Motor neuron (in vitro differentiated cells): ENCODE data around the gene NUDT14. TPM values are rescaled to one million over a fixed set of nuclear protein-coding genes. Genes with fewer than 3 reads are reported as not detected.

Experiments used
- ATAC-seq, 8 experiments: fragments of 200-7000 bp; cut with Tn5 transposase; replicated peaks in 6 of 8; 2 replicates each; pipeline ENCODE4 v1.8.0; 2021; ENCODE audit warnings: mild to moderate bottlenecking in 8 of 8, moderate library complexity in 8 of 8
- H3K27ac ChIP-seq, 2 donors: fragments of 250-450 bp; sonication (Bioruptor Pico); 2 replicates each; pipeline ENCODE4 v1.9.0; 2021; ENCODE audit warnings: antibody characterized with exemption in 2 of 2, mild to moderate bottlenecking in 2 of 2, moderate library complexity in 1 of 2
- H3K4me1 ChIP-seq, 2 donors: fragments of 250-450 bp; sonication (Bioruptor Pico); replicated peaks in 1 of 2; 2 replicates each; pipeline ENCODE4 v1.6.1; 2021; ENCODE audit warnings: antibody characterized with exemption in 2 of 2, mild to moderate bottlenecking in 2 of 2, moderate library complexity in 1 of 2
- H3K4me3 ChIP-seq, 5 donors: fragments of 250-450 bp; sonication (Bioruptor Pico); 2 replicates each; pipeline ENCODE4 v1.9.0; 2021; ENCODE audit warnings: antibody characterized with exemption in 5 of 5, mild to moderate bottlenecking in 5 of 5, moderate library complexity in 4 of 5
- WGBS, 10 experiments: fragments of 450-650 bp; shearing (Covaris generic); methylation state at CpG; one replicate each; pipeline ENCODE4 v1.0.0; 2022; 5-methylcytosine and 5-hydroxymethylcytosine counted together
- in situ Hi-C, 9 experiments: fragments of 400-800 bp; cut with MboI; loops; one replicate each; pipeline ENCODE4 v1.15.0; 2021; ENCODE audit warnings: low sequenced_read_pairs in 9 of 9, low pct_unique_long_range_greater_than_20kb in 2 of 9; ENCODE audit not compliant: unreplicated experiment in 9 of 9
- total RNA-seq, 8 experiments: library from RNA; unstranded; fragments of 300-600 nt; gene quantifications; 2 replicates each; pipeline versions ENCODE4 v1.2.3 to v1.2.4, GENCODE V29; 2022

Gene NUDT14
- total RNA-seq, 8 experiments from 2014 or later, result 11.0 to 26.1 (median 20.8) TPM

DNA sequence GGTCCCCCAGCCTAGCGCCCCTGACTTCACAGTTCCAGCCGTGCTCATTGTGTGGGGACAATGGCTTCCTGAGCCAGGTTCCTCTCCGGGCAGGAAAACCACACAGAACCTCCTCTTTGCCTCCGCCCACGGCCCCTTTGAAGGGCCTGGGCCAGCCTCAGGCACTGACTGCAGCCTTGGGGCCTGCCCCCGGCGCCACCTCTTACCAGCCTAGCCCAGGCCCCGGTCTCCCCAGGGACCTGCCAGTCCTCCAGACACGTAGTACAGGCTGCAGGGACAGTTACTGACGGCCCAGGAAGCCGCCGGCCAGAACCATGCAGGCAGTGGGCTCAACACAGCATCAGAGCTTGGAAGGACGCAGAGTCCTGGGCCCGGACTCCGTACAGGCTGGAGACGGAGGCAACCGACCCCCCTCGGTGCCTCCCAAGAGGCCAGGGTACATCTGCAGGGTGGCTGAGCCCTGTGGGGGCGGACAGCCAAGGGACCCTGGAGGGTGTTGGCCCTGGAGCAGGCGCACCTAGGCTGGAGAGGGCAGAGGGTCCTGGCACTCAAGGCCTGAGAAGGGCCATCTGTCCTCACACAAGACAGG, 20.9 kb upstream of the NUDT14 start:
- in situ Hi-C loops, result loop anchor here in 1 of 9 experiments (25.0 kb wide), 1 partner anchor 160 kb away; no protein-coding TSS in a partner anchor
- WGBS, 10 experiments, result 30 to 93% (median 88%) methylated on average over 2 to 6 of the region's 20 CpGs; no CpG with 5 or more reads in 6 of the 10 experiments
- no peak overlapping the region for H3K4me3 ChIP-seq
- ATAC-seq, result peak in 2 of 8 experiments; percentile 3 to 5
- H3K27ac ChIP-seq, result no peak overlapping the region
- H3K4me1 ChIP-seq, result peaks cover 33 to 46% of the 10 kb centered on the region in 2 donors

DNA sequence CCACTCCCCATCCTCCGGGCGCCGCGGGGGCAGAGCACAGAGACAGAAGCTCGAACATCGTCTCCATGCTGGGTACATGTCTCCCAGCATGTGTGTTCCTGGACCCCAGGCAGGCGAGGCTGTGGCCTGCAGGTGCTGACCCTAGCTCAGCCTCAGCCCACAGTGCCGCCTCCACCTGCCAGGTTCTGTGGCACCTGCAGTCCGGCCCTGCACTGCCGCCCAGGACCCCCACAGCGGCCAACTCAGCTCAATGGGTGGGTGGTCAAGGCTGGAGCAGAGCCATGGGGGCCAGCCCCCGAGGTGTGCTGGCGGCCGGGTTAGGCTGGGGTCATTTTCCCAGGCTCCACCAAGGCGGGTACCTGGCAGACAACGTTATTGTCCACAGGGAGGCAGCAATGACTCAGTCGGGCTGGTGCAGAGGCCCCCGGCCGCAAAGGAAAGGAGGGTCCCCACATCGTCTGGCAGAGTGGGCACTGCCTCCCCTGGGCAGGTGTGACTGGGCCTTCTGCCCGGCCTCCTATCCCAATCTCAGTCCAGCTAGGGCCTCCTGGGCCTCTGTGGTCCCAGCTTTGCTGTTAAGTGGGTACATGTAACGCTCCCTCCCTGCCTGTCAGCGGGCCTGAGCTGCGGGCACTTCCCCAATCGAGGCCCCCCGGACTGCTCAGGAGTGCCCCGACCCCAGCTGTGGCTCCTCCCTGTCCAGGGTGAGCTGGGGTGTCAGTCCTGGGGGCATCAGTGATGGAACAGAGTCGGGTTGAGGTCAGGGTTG, 20.2 kb upstream of the NUDT14 start:
- WGBS, 10 experiments, result 73 to 100% (median 73%) methylated on average over 2 to 3 of the region's 28 CpGs; no CpG with 5 or more reads in 7 of the 10 experiments
- Histone ChIP-seq H3K4me3 (no peak overlapping the region), H3K4me1 (peaks cover 40 to 53% of the 10 kb centered on the region in 2 donors), H3K27ac (no peak overlapping the region)
- no peak for ATAC-seq
- in situ Hi-C loops, result loop anchor here in 1 of 9 experiments (25.0 kb wide), 1 partner anchor 161 kb away; no protein-coding TSS in a partner anchor

DNA sequence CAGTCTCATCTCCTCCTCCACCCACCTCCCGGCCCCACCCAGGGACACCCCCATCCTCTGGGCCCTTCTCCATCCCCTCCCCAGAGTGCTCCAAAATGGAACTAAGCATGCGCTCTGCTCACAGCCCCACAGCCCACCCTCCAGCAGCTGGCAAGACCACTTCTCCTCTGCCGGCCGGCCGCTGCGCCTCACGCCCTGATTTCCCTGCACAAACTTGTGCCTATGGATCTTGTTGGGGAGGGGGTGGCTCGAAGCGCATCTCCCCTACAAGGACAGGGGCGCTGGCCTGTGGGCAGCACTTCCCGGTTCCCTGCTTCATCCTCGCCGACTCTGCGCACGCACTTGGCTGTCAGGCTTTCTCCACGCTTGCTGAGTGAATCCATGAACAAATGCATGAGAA, 19.5 kb upstream of the NUDT14 start:
- ATAC-seq, result no peak
- Histone ChIP-seq H3K4me1 (peaks cover 47 to 57% of the 10 kb centered on the region in 2 donors), H3K27ac (no peak overlapping the region), H3K4me3 (no peak overlapping the region)
- in situ Hi-C loops, result loop anchor here in 1 of 9 experiments (25.0 kb wide), 1 partner anchor 162 kb away; no protein-coding TSS in a partner anchor
- 80 to 82% methylated on average over 3 to 6 of the region's 16 CpGs; no CpG with 5 or more reads in 8 of the 10 experiments for WGBS, 10 experiments

DNA sequence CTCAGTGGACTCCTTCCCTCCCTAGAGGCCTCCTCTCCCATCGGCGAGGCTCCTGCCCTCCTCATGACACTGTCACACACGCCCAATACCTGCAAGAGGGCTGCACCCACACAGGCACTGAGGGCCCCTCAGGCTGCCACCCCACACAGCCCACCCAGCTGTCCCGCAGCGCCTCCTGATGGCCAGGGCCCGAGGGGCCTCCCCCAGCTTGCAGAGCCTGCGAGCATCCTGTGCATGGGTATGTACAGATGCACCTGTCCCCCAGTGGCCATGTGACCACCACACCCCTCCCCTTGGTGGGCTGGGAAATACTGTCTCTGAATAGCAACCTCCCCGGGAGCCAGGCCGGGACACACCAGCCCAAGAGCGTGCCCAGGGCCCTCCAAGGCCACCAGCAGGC, 19.0 kb upstream of the NUDT14 start:
- Histone ChIP-seq H3K4me3 (no peak overlapping the region), H3K27ac (no peak overlapping the region), H3K4me1 (peaks cover 51 to 57% of the 10 kb centered on the region in 2 donors)
- in situ Hi-C loops, result loop anchor here in 1 of 9 experiments (25.0 kb wide), 1 partner anchor 162 kb away; no protein-coding TSS in a partner anchor
- WGBS, 10 experiments, result 60 to 96% methylated on average over 1 to 3 of the region's 10 CpGs; no CpG with 5 or more reads in 8 of the 10 experiments
- no peak for ATAC-seq

DNA sequence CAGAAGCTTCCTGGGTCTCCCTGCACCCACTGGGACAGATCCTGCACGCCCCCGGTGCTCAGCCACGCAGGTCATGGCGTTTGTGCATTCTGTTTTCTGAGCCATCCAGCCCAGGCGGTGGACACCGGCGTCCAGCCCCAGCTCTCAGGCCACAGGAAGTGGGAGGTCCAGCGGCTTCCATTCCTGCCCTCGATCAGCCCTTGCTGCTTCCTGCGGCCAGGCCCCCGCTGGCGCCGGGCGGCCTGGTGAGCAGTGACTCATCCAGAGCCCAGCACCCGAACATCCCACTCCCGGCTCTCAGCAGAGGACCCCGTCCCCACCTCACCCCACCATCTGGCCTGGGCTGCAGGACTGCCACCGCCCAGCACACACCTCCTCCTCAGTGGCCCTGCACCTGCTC, 18.0 kb upstream of the NUDT14 start:
- in situ Hi-C loops, result loop anchor here in 1 of 9 experiments (25.0 kb wide), 1 partner anchor 112 kb away; no protein-coding TSS in a partner anchor
- WGBS, 10 experiments, result 79 to 83% methylated on average over 3 to 4 of the region's 18 CpGs; no CpG with 5 or more reads in 8 of the 10 experiments
- H3K4me1 ChIP-seq, result peaks cover 51 to 66% of the 10 kb centered on the region in 2 donors
- no peak for ATAC-seq
- no peak overlapping the region for H3K4me3 ChIP-seq
- no peak overlapping the region for H3K27ac ChIP-seq

DNA sequence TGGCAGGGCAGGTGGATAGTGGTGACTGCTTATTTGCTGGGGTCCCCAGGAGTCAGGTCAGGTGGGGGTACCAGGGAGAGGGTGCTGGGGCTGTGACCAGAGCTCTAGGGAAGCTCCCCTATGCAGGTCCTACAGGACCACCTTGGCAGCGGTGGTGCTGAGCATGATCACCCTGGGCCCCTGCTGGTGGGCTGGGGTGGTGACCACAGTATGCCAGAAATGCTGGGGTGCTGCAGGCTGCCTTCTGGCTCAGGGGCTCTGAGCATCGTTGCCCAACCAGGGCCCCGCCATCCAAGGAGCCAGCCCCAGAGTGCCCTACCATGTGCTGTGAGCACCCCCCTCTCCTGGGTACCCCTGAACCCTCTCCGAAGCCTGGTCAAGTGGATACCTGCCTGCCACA, 17.5 kb upstream of the NUDT14 start:
- in situ Hi-C loops, result loop anchor here in 1 of 9 experiments (25.0 kb wide), 1 partner anchor 111 kb away; no protein-coding TSS in a partner anchor
- Histone ChIP-seq H3K27ac (no peak overlapping the region), H3K4me1 (peaks cover 50 to 68% of the 10 kb centered on the region in 2 donors), H3K4me3 (no peak overlapping the region)
- ATAC-seq, result no peak
- 80 to 100% methylated on average over 1 of the region's 4 CpGs; no CpG with 5 or more reads in 8 of the 10 experiments for WGBS, 10 experiments

DNA sequence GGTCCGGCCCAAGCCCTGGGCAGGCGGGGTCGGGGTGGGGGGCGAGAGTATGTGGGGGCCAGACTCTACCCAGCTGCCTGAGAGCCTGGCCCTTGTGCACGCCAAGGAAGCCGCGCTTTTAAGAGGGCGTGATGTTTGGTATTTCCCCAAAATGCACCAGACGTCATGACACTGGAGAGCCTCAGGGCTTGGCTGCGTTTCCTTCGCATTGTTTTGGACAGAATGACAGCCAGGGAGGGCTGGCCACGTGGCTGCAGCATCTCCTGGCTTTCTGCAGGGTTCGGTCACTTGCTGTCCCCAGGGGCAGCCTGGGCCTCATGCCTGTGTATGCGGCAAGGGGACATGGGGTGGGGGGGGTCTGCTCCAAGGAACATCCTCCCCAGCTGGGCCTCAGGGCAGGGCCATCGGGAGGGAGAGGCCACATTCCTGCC, 16.1 kb upstream of the NUDT14 start:
- in situ Hi-C loops, result loop anchor here in 1 of 9 experiments (25.0 kb wide), 1 partner anchor 110 kb away; no protein-coding TSS in a partner anchor
- WGBS, 10 experiments, result 80% methylated on average over 1 of the region's 15 CpGs; no CpG with 5 or more reads in 9 of the 10 experiments
- Histone ChIP-seq H3K27ac (peak overlapping the region in 1 of 2 donors; percentile 72), H3K4me1 (peaks cover 49 to 72% of the 10 kb centered on the region in 2 donors), H3K4me3 (no peak overlapping the region)
- peak; percentile 17 to 87 (median 39) for ATAC-seq

DNA sequence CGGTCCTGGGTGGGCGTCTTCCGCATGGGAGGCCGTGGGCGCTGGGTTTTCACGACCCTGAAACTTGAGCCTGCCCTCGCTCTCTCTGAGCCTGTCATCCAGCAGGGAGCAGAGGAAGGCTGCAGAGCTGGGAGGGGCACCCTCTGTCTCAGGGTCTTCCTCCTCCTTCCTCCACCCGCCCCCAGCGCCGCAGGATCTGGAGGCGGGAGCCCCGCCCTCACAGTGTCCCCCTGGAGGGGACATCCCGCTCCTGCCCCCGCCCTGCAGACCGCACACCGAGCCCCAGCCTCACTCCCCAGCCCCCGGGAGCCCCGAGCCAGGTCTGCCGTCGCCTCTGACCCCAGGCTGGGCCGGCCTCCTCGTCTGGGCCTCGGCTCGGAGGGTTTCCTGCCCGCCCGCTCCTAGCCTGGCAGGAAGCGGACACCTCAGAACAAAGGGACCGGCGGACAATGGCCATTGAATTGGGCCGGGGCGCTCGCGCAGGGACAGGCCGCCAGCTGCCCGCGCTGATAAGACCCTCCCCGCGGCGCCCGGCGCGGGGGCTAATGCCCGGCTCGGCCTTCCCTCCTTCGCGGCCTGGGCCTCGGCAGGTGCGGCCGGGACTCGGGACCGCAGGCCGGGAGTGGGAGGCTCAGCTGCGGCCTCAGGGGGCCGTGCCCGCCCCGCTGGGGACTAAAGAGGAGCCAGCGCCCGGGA, 15.3 kb upstream of the NUDT14 start:
- 0 to 16% methylated on average over 5 to 12 of the region's 58 CpGs; no CpG with 5 or more reads in 8 of the 10 experiments for WGBS, 10 experiments
- no peak overlapping the region for H3K4me3 ChIP-seq
- peak overlapping the region; percentile 12 to 72 for H3K27ac ChIP-seq
- peak; percentile 2 to 64 (median 56) for ATAC-seq
- peaks cover 41 to 64% of the 10 kb centered on the region in 2 donors for H3K4me1 ChIP-seq
- in situ Hi-C loops, result loop anchor here in 1 of 9 experiments (25.0 kb wide), 1 partner anchor 109 kb away; no protein-coding TSS in a partner anchor

DNA sequence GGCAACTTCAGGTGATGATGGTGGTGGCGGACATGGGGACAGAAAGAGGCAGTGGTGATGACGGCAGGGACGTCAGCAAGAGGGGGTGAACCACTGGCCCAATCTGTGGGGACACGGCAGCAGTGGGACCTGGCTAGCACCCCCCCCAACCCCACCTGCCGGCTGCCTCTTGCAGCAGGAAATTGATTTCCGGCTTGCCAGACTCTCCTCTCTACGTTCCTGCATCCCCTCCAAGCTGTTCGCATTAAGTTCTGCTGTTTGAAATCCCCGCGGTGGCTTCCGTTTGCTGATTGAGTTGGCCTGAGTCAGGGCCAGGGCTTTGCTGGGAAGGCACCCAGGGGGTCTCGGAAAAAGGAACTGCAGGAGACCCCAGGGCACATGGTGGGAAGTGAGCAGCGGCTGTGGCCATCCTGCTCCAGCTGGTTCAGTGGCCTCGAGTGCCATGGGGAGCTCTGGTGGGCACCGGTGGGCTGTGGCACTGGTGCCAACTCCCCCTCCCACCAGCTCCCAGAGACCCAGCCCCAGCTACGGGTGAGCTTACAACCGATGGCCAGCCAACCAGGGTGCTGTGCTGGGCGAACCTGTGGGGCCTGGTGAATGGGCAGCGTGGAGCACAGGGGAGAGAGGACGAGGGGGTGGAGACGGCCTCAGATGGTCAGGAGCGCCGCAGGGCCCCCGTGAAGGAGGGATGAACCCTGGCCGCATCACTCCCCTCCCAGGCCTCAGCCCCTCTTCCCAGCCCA, 14.6 kb upstream of the NUDT14 start:
- in situ Hi-C loops, result loop anchor here in 1 of 9 experiments (25.0 kb wide), 1 partner anchor 108 kb away; no protein-coding TSS in a partner anchor
- peak in 4 of 8 experiments; percentile 1 to 16 (median 7) for ATAC-seq
- no peak overlapping the region for H3K4me3 ChIP-seq
- H3K27ac ChIP-seq, result peak overlapping the region in 1 of 2 donors; percentile 72
- 24 to 34% (median 30%) methylated on average over 2 to 10 of the region's 25 CpGs; no CpG with 5 or more reads in 7 of the 10 experiments for WGBS, 10 experiments
- H3K4me1 ChIP-seq, result peaks cover 34 to 66% of the 10 kb centered on the region in 2 donors

DNA sequence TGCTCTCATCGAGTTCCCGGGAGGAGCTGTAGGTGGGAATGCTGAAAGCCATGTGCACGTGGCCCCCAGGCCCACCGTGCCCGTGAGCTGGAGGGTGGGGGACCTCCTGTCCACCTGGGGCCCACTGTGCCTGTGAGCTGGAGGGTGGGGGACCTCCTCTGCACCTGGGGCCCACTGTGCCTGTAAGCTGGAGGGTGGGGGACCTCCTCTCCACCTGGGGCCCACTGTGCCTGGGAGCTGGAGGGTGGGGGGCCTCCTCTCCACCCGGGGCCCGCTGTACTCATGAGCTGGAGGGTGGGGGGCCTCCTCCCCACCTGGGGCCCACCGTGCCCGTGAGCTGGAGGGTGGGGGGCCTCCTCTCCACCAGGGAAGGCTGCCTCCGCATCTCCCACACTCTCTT, 13.9 kb upstream of the NUDT14 start:
- H3K27ac ChIP-seq, result no peak overlapping the region

DNA sequence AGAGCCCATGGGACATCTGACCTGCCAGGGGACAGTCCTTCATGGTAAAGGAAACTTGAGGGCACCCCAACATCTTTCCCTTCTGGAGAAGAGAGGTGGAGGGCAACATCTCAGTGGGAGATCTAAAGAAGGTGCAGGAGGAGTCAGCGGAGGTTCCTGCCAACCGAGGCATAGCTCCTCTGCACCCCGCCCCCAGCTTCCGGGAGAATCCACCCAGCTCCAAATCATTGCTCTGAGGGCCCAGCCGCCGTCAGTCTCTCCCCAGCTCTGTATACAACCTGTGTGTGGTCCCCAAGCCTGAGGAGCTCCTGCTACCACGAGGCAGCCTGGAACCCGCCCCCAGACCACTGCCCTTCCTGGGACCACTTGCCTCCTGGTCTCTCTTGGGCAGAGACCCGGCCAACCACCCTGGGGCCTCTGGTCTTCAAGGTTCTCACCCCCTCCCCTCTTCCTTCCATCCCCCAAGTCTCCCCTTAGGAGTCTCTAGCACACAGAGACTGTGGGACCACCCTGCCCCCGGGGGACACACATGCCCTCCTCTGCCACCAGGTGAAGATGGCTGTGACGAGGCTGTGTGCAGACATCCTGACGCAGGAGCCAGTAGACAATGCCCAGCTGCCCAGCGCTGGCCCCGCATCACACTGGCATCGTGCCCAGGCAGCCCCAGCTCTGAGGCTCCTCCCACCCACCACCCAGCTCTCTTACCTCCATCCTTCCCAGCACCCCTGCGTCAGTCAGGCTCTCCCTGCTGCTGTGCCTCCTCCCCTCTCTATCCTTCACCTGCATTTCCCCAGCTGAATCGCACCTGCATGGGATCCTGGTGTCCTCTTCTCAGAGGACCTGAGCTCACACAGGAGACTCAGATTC, 13.0 kb upstream of the NUDT14 start:
- Histone ChIP-seq H3K4me3 (no peak overlapping the region), H3K4me1 (peaks cover 29 to 63% of the 10 kb centered on the region in 2 donors), H3K27ac (peak overlapping the region in 1 of 2 donors; percentile 69)
- in situ Hi-C loops, result loop anchor here in 1 of 9 experiments (25.0 kb wide), 1 partner anchor 107 kb away; no protein-coding TSS in a partner anchor
- 22 to 100% (median 67%) methylated on average over 1 to 8 of the region's 17 CpGs; no CpG with 5 or more reads in 7 of the 10 experiments for WGBS, 10 experiments
- peak in 2 of 8 experiments; percentile 4 to 29 for ATAC-seq

More for the DNA sequence above, 13.9 kb upstream of the NUDT14 start:
- no CpG with 5 or more reads among the region's 10 CpGs for WGBS, 10 experiments
- no peak for ATAC-seq
- in situ Hi-C loops, result loop anchor here in 1 of 9 experiments (25.0 kb wide), 1 partner anchor 108 kb away; no protein-coding TSS in a partner anchor
- peaks cover 29 to 65% of the 10 kb centered on the region in 2 donors for H3K4me1 ChIP-seq
- no peak overlapping the region for H3K4me3 ChIP-seq
